Measurements from ENCODE around the gene TAOK3.
A peak's percentile ranks its signal among the peaks of the same experiment; 100 is the strongest.
"Not testable (repeated sequence)": the region's sequence is repeated elsewhere in the genome, so short reads cannot be mapped to it uniquely, and the experiment has no call there.

Gene TAOK3

DNA sequence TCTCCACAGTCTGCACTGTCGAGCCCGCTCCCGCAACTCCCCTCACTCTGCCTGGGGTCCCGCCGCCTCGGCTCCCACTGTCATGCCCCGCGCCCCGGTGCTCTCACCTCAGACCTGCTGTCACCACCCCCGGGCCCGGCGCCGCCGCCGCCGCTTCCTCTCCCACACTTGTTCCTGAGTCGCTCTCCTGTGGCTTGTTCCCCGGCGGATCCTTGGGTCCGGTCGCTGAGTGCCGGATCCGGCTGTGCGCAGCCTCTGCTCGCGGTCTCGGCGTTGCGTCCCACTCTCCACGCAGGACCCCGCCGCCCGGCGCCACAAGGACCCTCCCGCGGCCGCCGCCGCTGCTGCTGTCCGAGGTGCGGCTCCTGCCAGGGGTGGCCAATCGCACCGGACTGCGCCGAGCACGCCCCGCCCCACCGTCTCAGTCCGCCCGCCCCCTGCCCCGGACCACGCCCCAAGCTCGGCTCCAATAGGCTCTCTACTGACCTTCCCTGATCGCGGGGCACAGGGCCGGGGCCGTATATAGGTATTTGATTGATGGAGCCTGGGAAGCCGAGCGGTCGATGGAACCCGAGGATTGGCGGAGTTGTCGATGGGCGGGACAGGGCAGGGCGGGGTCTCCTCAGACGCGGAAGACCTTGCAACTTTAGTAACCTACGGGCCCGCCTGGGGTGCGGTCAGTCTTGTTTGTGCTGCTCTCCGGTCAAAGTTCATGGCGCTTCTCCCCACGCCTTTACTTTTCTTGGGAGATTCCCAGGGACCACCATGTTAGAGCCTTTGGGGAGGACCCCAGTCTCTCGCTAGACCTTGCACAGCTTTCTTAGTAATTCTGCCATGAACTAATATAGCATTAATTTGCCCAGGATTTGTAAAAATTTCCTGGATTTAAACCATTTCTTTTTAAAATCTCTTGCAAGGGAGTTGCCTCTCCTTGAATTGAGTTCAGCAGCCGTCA is at the start of gene TAOK3:
Gene TAOK3 (minus strand): TSS at position 367 of the 955 bp plus-strand sequence. CDS start 117,340 bp downstream, outside the sequence.
- peak; percentile 93 for DNase-seq (ENCODE audit: low read depth, low spot score)

DNA sequence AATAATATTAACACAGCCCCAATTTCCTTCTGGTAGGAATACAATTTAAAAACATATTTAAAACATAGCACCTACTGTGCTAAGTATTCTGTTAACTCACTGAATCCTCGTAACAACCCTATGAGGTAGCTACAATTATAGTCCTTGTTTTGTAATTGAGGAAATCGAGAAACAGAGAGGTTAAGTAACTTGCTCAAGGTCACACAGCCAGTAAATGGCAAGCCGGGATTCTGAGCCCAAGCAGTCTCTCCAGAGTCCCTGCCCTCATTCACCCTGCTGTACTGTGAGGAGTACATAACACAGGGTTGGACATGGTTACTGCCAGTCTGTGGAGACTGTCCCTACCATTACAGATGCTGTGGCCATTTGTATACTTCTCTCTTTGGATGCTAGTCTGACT is 48.0 kb upstream of the TAOK3 start:
- DNase-seq (ENCODE audit: low read depth, low spot score) = no peak

DNA sequence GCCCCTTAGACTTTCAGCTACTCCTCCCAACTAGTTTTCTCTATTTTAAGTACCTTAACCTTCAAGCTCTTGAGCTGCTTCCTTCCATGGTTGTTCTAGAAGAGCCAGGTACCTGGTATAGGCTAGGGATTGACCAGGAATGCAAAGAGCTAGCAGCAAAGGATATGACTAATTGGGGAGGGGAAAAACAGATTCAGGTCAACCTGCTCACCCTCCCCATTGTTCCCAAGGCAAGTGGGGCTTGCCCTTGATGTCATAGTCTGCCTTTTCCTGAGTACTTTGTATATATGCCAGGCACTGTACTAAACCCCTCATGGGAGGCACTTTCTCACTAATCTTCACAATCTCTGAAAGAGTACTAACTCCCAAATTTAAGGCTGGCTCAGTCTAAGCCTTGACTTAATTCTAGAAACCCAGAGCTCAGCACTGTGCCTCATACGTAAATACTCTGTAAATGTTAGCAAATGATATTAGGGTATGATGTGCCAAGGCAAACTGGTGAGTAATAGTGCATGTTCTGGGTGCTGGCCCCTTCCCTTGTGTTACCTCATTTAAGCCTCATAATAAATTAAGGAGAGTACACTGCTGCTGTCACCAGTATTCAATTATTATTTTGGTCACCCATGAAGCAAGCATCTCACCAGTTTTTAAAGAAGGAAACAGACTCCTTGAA is 45.8 kb upstream of the TAOK3 start:
- no peak for DNase-seq (ENCODE audit: low read depth, low spot score)

DNA sequence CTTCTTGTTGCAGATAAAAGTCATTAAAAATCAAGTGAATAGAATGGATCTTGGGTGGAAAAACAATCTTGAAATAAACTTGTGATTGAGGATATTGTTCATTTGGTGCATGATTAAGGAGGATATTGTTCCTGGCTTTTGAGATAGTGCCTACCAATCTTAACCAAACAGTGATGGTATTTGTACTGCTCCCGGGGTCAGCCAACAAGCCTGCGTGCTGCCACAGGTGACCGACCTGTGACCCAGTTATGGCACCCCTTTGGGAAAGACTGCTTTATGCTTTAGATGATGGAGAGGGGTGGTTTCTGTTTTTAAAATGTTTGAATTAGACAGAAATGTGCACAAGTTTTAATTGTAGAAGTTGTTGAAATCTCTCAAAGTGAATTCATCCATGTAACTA is 45.2 kb upstream of the TAOK3 start:
- DNase-seq (ENCODE audit: low read depth, low spot score) = no peak

DNA sequence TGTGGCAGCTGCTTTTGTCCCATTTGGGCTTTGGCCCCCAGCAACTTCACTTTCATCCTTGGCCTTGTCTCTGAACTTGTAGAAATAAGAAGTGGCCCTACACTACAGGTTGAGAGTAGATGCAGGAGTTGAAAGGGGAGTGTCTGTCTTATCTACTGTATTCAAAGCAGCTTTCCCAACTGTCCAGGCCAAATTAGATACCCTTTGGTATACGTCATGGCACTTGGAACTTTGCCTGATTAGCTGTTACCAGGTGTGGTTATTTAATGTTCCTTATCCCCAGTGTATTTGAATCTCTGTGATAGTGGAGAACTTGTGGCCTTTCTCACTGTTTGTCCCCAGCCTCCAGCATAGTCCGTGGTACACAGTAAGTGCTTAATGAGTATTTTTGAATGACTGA is 37.1 kb upstream of the TAOK3 start:
- DNase-seq (ENCODE audit: low read depth, low spot score) = no peak

DNA sequence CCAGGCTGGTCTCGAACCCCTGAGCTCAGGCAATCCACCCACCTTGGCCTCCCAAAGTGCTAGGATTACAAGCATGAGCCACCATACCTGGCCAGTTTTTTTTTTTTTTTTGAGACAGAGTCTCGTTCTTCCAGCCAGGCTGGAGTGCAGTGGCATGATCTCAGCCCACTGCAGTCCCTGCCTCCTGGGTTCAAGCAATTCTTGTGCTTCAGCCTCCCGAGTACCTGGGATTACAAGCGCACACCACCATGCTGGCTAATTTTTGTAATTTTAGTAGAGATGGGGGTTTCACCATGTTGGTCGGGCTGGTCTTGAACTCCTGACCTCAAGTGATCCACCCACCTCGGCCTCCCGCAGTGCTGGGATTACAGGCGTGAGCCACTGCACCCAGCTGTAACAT is 35.5 kb upstream of the TAOK3 start:
- DNase-seq (ENCODE audit: low read depth, low spot score) = not testable (repeated sequence)

DNA sequence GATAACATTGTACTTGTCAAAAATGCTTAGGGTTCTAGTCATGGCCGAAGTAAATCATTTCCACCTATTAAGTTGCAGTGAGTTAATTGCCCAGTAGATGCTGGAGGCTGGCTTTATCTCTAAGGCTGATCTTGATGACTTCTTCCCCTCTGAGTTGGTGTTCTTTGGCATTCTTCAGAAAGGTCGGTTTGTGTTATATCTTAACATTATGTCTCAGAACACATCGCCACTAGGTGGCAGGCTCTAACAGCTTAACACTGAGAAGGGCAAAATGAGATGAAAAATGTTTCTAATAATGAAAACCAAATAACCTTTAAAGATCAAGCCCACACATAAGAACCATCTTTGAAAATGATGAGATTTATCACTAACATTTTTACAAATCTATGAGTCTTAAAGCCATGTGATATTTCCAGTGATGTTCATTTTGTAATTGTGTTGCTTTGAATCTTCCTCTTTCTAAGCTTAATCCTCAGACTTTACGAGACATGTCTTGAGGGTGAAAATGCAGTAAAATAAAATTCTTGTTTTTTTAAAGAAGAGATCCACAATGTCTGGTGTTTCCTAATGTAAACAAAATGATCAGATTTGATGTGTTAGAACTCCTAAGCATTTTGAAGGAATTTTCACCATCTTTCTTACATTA is 32.3 kb upstream of the TAOK3 start:
- DNase-seq (ENCODE audit: low read depth, low spot score) = no peak

DNA sequence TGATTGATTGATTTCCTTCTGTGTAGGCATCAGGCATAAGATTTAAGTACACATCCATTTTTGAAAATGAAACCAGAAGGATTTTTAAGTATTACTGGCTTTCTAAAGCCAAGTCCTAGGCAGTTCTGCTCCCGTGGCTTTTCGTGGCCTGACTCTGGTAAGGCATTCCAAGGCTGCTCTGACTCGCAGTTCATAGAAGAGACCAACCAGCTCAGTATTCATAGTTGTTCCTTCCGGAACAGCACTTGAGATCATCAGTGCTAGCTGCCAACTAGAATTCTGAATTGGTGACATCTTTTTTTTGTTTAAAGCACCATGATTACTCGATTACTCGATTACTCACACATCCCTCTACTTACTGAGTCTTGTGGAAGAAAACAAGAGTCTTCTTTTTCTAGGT is 29.5 kb upstream of the TAOK3 start:
- DNase-seq (ENCODE audit: low read depth, low spot score) = no peak

DNA sequence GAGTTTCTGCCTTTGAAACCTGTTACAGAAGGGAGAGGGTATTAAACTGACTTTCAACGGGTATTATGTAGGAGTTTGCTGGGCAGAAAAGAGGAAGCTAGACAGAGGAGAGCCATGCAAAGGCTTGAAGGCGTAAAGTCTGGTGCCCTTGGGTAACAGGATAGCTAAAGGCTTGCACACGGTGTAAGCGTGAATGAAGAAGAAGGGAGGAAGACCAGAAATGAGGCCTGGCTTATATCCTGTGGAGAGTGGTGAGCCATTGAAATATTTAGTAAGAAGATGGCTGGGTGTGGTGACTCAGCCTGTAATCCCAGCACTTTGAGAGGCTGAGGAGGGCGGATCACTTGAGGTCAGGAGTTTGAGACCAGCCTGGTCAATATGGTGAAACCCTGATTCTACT is 26.2 kb upstream of the TAOK3 start:
- no peak for DNase-seq (ENCODE audit: low read depth, low spot score)

DNA sequence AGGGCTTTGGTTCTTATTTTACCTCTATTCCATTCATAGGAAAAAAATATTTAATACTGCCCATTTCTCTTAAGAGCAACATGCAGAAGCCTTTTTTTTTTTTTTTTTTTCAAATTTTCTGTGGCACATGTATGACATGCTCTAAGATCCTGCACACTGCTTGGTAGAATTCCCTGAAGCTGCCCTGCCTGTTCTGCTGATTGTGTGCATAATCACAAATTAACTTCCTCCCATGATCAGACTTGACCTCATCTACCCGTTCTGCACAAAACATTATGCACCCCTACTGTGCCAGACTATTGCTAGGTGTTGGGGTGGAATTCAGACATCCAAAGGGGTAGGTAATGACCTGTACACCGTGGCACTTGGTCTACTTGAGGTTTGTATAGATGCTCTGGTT is 25.8 kb upstream of the TAOK3 start:
- no peak for DNase-seq (ENCODE audit: low read depth, low spot score)

DNA sequence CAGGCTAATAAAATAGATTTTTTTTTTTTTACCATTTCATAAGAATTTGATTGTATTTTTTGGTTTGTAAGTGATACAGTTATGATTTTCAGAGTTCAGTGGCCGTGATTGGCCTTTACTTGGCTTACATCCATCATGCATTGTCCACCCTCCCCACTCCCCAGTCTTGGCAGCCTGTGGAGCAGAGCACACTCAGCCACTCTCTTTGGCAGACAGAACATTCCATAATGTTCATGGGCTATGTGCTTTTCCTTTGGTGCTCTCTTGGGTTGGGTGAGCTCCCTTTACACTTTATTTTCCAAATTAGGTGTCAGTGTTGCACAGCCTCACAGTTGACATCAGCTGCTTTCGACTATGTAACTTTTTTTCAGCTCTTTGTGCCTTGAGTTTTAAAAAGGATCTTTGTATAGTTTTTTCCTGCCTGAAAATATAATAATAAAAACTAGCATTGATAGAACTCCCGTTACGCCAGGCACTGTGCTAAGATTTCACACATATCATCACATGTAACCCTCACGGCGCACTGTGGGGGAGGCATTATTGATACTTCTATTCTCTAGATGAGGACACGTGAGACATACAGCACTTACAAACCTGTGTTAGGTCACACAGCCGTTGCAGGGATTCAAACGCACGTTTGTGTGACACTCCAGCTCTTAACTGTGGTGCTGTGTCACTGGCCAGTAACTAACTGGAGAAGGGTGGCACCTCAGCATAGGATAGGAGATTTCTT is 25.2 kb upstream of the TAOK3 start:
- no peak for DNase-seq (ENCODE audit: low read depth, low spot score)

DNA sequence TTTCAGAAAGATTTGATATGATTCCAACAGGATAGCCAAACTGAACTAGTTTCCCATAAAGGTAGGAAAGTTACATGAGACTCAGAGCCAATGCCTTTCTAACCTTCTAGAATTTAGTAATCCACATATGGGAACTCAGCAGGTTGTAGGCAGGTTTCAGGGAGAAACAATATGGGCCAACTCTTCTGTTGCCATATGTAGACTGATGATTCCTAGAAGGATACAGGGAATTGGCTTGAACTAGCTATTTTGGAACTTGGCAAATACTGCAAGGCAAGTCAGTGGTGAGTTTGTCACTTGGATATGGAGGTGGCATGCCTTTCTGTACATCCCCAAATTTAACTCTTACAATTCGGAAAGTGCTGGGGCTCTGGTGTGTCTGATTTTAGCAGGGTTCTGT is 19.1 kb upstream of the TAOK3 start:
- no peak for DNase-seq (ENCODE audit: low read depth, low spot score)

DNA sequence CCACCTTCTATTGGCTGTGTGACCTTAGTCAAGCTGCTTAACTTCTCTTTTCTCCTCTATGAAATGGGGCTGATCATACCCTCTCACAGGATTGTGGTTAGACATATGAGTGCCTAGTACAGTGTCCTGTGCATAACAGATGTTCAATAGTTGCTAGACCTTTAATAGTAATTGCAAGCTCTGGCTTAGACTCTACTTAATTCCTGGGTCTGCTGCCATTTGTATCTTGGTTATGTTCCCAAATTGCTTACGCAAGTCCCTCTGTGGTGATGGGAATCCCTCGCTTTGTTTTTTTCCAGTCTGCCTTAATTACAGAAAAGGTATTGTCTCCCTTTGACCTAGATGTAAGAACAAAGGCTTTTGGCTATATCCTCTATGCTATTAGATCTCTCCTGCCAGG is 18.7 kb upstream of the TAOK3 start:
- no peak for DNase-seq (ENCODE audit: low read depth, low spot score)

DNA sequence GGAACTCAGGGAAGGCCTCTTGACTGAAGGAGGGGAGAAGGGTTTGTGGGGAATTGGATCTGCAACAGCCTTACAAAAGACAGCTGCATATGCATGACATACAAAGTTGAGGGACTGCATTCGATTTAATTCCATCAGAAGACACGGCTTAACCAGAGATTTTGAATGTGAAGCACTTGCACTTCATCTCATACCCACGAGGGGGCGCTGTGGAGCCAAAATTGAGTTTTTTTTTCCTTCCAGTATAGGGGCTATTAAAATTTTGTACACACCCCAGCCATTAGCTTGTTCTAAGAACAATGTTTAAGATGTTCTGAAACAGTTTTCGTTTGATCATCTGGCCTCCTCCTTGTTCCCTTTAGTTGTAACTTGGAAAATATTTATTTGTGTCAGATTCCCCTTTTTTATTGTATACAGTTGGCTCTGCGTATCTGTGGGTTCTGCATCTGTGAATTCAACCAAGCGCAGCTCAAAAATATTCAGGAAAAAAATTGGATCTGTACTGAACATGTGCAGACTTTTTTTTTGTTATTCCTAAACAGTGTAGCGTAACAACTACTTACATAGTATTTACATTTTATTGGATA is 5.3 kb upstream of the TAOK3 start:
- DNase-seq (ENCODE audit: low read depth, low spot score) = peak; percentile 44

DNA sequence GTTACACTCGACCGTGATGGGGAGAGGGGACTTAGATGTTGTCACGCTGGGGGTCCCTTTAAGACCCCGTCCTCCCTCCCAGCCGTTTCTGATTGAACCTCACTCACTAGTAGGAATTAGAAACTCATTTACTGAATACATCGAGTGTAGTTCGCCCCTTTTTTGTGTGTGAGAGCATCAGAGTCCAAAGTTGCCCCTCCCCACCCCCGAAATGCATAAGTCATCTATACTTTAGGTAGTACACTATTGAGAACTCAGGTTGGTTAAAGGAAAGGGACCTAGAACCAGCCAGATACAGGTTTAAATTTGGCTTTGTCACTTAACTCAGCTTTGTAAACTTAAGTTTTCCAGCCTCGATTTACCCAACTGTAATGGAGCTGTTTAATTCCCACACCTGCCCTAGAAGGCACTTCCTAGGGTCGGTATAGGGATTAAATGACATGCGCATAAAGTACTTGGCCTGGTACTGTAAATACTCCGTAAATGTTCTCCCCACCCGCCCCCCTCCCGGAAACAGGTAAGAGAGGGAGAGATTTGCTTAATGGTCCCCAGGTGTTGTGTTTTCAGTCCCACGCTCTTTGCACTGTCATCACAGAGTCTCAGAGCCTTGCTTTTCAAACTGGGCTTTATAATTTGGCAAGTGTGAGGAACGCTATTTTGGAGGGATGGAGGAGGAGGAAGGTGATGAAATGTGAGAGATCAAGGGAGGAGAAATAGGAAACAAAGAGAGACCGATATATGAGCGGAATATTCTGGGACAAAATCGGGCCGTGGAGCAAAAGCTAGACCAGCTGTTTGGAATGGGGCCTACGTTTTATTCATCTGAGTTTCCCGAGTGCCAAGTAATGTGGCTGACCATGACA is 4.5 kb upstream of the TAOK3 start:
- no peak for DNase-seq (ENCODE audit: low read depth, low spot score)

DNA sequence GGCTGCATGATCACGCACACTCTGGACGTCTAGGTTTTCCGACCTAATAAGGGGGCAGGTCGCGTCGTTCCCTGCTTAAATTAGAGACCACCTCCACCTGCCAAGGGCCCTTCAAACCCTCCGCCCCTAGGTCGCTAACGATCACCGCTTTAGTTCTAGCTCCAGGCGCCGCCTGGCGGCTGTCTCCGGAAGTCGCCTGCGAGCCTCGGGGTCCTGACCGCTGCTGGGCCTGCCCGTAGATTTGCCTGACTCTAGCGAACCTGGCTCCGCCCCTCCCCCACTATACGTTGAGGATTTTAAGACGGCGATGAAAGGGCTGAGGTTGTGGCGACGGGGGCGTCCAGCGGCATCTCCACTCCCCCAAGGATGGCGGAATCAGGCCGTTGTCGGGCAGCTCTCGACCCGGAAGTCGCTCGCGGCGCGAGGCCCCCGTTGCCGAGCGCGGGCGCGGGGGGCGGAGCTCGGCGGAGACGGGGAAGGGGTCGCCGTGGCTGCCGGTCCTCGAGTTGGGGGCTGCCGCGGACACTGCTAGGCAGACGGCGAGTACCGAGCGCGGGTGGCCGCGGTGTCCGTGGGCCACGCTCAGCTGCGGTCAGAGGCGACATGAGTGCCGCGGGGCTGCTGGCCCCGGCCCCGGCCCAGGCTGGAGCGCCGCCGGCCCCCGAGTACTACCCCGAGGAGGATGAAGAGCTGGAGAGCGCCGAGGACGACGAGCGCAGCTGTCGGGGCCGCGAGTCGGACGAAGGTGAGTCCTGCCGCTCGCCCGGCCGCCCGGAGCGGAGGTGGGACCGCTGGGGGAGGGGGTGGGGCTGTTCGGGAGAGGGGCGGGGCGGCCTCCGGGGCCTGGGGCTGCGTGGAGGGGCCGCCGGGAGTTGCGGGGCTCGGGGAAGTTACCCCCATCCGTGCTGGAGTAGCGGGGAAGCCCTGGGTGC is 3.6 kb upstream of the TAOK3 start, which contains the start of gene SUDS3:
Gene SUDS3 (plus strand): TSS at position 467 of the 932 bp plus-strand sequence. CDS start 137 bp downstream, at position 604.
- peak; percentile 90 for DNase-seq (ENCODE audit: low read depth, low spot score)

DNA sequence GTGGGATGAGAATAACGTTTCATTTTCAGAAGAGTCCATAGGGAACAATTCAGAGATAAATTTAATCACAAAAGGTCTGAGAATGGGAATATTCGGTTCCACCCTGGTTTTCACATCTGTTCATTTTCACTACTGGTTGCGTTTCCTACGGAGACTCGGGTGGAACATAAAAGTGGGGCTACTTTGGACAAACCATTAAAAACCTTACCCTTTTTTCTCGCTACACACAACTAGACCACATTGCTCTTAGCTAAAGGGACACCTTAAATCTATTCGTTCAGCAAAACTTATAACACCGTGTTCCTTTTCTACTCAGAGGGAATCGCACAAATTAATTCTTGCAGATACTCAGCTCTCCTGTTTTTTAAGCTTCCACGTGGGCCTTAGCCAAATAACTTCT is 2.6 kb upstream of the TAOK3 start:
- no peak for DNase-seq (ENCODE audit: low read depth, low spot score)

DNA sequence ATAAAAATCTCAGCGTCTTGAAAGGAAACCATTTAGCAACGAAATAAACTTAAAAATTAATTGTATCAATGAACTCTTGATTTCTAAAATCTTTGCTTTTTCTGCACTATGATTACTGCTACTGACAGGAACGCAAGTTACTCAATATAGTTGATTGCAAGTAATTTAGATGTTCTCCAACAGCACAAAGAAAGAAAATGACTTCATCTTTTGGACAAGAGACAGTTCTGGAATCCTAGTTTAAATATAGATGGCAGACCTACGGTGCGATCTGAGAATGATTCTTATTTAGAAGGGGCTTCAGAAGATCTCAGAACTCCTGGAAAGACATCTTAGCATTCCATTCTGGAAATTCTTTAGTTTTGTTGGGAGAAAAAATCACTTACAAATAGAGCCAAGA is 2.2 kb upstream of the TAOK3 start:
- DNase-seq (ENCODE audit: low read depth, low spot score) = no peak

DNA sequence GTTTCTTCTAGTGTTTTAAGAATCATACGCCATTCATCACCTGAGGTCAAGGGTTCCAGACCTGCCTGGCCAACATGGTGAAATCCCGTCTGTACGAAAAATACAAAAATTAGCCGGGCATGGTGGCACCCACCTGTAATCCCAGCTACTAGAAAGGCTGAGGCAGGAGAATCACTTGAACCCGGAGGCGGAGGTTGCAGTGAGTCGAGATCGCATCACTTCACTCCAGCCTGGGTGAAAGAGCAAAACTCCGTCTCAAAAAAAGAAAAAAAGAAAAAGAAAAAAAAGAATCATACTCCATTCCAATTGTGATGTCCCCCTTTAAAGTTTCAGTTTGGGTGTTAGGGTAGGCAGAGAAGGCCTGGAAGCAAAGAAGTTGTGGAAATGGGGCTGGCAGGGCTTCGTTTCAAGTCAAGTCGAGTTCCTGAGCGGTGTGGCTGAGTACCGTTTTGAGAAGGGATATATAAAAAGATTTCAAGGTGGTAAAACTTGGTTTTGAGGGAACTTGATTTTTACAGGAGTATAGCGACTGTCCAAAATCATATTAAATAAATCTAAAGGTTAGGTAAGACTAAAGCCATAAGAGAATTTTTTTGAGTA is 1.5 kb upstream of the TAOK3 start:
- no peak for DNase-seq (ENCODE audit: low read depth, low spot score)
